ENCODE results near the gene ZNF600.

DNA sequence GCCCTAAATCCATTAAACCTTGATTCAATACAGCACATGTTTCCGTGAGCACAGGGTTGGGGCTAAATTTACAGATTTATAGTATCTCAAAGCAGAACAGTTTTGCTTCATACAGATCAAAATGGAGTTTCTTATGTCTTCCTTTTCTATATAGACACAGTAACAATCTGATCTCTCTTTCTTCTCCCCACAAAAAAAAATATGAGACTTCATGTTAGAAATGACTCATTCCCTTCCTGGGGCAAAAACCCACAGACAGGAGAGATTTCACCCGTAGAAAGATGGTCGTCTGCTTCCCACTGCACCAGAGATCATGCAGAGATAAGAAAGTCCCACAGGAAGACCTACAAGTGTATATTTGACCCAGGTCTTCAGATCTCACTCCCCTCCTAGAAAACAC is 44.1 kb downstream of the ZNF600 start:
- TF ChIP-seq POLR2A (IDR thresholded peaks at IDR 0.05): no peak
- TF ChIP-seq, protein P1, sequence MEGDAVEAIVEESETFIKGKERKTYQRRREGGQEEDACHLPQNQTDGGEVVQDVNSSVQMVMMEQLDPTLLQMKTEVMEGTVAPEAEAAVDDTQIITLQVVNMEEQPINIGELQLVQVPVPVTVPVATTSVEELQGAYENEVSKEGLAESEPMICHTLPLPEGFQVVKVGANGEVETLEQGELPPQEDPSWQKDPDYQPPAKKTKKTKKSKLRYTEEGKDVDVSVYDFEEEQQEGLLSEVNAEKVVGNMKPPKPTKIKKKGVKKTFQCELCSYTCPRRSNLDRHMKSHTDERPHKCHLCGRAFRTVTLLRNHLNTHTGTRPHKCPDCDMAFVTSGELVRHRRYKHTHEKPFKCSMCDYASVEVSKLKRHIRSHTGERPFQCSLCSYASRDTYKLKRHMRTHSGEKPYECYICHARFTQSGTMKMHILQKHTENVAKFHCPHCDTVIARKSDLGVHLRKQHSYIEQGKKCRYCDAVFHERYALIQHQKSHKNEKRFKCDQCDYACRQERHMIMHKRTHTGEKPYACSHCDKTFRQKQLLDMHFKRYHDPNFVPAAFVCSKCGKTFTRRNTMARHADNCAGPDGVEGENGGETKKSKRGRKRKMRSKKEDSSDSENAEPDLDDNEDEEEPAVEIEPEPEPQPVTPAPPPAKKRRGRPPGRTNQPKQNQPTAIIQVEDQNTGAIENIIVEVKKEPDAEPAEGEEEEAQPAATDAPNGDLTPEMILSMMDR (IDR thresholded peaks at IDR 0.05): no peak

Data from prostate gland (tissue), 2 donors.